ENCODE measurements around the gene NPW. TPM values are rescaled to one million over a fixed set of nuclear protein-coding genes. Genes with fewer than 3 reads are reported as not detected.

NPW gene
- polyA plus RNA-seq, 1 experiment = 0.66 TPM

GRCh38 chr16:1974157-1975070, 45.2 kb upstream of the NPW start:
- peaks cover 3% of the 10 kb centered on the region; the same call in 1 of the 2 replicates for H3K9me3 ChIP-seq (ENCODE audit: control insufficient read depth, insufficient read depth, low read length)
- no peak overlapping the region for H3K4me3 ChIP-seq (ENCODE audit: low read depth, low read length)
- no peak for TF ChIP-seq CTCF (IDR thresholded peaks at IDR 0.05; ENCODE audit: low read depth, low read length)
- DNase-seq (ENCODE audit: low read depth, low spot score) = no peak
- POLR2A ChIA-PET = interaction anchor here (1.2 to 1.8 kb wide), 1 partner anchor 10 kb away, joined by 4 to 13 read pairs; the partner anchor contains the start of gene RPS2
- H3K27ac ChIP-seq (ENCODE audit: low read depth, low read length) = no peak overlapping the region
- CTCF ChIA-PET = no interaction called here
- peaks cover 2% of the 10 kb centered on the region for H3K27me3 ChIP-seq (ENCODE audit: control insufficient read depth, insufficient read depth, low read length)

DNA sequence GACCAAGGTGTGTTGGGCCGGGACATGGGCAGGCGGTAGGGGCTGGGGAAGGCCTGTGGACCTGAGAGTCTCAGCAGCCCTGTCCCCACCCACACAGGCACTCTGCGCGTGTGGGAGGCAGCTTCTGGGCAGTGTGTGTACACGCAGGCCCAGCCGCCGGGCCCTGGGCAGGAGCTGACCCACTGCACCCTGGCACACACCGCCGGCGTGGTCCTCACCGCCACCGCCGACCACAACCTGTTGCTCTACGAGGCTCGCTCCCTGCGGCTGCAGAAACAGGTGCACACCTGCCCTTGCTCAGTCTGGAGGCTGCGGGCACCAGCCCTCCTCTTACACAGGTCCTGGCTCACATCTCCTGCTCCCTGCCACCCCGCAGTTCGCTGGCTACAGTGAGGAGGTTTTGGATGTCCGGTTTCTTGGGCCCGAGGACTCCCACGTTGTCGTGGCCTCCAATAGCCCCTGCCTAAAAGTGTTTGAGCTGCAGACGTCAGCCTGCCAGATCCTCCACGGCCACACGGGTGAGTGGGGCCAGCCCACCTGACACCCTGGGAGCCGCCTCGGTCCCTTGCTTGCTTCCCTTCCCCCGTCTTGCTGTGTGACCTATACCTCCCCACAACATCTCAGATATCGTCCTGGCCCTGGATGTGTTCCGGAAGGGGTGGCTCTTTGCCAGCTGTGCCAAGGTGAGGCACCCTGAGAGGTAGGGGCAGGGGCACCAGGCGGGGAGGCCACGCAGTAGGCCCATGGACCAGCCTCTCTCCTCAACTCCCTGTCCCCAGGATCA, 44.0 kb upstream of the NPW start:
- TF ChIP-seq CTCF (IDR thresholded peaks at IDR 0.05; ENCODE audit: low read depth, low read length) = no peak
- no peak overlapping the region for H3K4me3 ChIP-seq (ENCODE audit: low read depth, low read length)
- ChIA-PET POLR2A (interaction anchor here (1.2 kb wide), 1 partner anchor 11 kb away, joined by 4 read pairs; the partner anchor contains the start of gene RPS2), CTCF (no interaction called here)
- no peak overlapping the region for H3K27ac ChIP-seq (ENCODE audit: low read depth, low read length)
- no peak for DNase-seq (ENCODE audit: low read depth, low spot score)
- peaks cover 3% of the 10 kb centered on the region; the same call in 1 of the 2 replicates for H3K9me3 ChIP-seq (ENCODE audit: control insufficient read depth, insufficient read depth, low read length)
- H3K27me3 ChIP-seq (ENCODE audit: control insufficient read depth, insufficient read depth, low read length) = peaks cover 14% of the 10 kb centered on the region

- ChIA-PET POLR2A (interaction anchor here (2.4 kb wide), 1 partner anchor 11 kb away, joined by 11 read pairs; the partner anchor contains the start of gene RPS2), CTCF (no interaction called here)
- H3K27me3 ChIP-seq (ENCODE audit: control insufficient read depth, insufficient read depth, low read length) = peaks cover 19% of the 10 kb centered on the region
- no peak for TF ChIP-seq CTCF (IDR thresholded peaks at IDR 0.05; ENCODE audit: low read depth, low read length)
- H3K9me3 ChIP-seq (ENCODE audit: control insufficient read depth, insufficient read depth, low read length) = peaks cover 3% of the 10 kb centered on the region; the same call in 1 of the 2 replicates
- no peak for DNase-seq (ENCODE audit: low read depth, low spot score)
- no peak overlapping the region for H3K27ac ChIP-seq (ENCODE audit: low read depth, low read length)
- H3K4me3 ChIP-seq (ENCODE audit: low read depth, low read length) = no peak overlapping the region
Observed at GRCh38 chr16:1976216-1976520, 43.4 kb upstream of the NPW start.

- peaks cover 3% of the 10 kb centered on the region; the same call in 1 of the 2 replicates for H3K9me3 ChIP-seq (ENCODE audit: control insufficient read depth, insufficient read depth, low read length)
- ChIA-PET CTCF (interaction anchor here (1.6 kb wide), 1 partner anchor 26 kb away, joined by 3 read pairs; no protein-coding TSS in a partner anchor), POLR2A (interaction anchor here (2.4 kb wide), 1 partner anchor 12 kb away, joined by 11 read pairs; the partner anchor contains the start of gene RPS2)
- H3K27me3 ChIP-seq (ENCODE audit: control insufficient read depth, insufficient read depth, low read length) = peaks cover 28% of the 10 kb centered on the region
- no peak overlapping the region for H3K27ac ChIP-seq (ENCODE audit: low read depth, low read length)
- no peak for DNase-seq (ENCODE audit: low read depth, low spot score)
- no peak for TF ChIP-seq CTCF (IDR thresholded peaks at IDR 0.05; ENCODE audit: low read depth, low read length)
- H3K4me3 ChIP-seq (ENCODE audit: low read depth, low read length) = no peak overlapping the region
Observed at GRCh38 chr16:1976951-1977874, 42.4 kb upstream of the NPW start.

Measured in AG04450 (cell line).